Measurements from ENCODE around the gene CDKN2C.
"Not testable (repeated sequence)": the region's sequence is repeated elsewhere in the genome, so short reads cannot be mapped to it uniquely, and the experiment has no call there.

The CDKN2C gene

GRCh38 chr1:51000651-51001050, 30.6 kb downstream of the CDKN2C start:
- Histone ChIP-seq H3K4me3 (no peak overlapping the region), H3K27ac (no peak overlapping the region)
- TF ChIP-seq, protein P1, sequence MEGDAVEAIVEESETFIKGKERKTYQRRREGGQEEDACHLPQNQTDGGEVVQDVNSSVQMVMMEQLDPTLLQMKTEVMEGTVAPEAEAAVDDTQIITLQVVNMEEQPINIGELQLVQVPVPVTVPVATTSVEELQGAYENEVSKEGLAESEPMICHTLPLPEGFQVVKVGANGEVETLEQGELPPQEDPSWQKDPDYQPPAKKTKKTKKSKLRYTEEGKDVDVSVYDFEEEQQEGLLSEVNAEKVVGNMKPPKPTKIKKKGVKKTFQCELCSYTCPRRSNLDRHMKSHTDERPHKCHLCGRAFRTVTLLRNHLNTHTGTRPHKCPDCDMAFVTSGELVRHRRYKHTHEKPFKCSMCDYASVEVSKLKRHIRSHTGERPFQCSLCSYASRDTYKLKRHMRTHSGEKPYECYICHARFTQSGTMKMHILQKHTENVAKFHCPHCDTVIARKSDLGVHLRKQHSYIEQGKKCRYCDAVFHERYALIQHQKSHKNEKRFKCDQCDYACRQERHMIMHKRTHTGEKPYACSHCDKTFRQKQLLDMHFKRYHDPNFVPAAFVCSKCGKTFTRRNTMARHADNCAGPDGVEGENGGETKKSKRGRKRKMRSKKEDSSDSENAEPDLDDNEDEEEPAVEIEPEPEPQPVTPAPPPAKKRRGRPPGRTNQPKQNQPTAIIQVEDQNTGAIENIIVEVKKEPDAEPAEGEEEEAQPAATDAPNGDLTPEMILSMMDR (IDR thresholded peaks at IDR 0.05), result no peak
- DNase-seq (ENCODE audit: low spot score), result no peak

GRCh38 chr1:51002516-51002915, 32.5 kb downstream of the CDKN2C start:
- Histone ChIP-seq H3K4me3 (no peak overlapping the region), H3K27ac (no peak overlapping the region)
- TF ChIP-seq, protein P1 (IDR thresholded peaks at IDR 0.05), result no peak
- DNase-seq (ENCODE audit: low spot score), result no peak

GRCh38 chr1:51005549-51005948, 35.5 kb downstream of the CDKN2C start:
- H3K27ac ChIP-seq; H3K4me3 ChIP-seq; DNase-seq (ENCODE audit: low spot score): not testable (repeated sequence)

DNA sequence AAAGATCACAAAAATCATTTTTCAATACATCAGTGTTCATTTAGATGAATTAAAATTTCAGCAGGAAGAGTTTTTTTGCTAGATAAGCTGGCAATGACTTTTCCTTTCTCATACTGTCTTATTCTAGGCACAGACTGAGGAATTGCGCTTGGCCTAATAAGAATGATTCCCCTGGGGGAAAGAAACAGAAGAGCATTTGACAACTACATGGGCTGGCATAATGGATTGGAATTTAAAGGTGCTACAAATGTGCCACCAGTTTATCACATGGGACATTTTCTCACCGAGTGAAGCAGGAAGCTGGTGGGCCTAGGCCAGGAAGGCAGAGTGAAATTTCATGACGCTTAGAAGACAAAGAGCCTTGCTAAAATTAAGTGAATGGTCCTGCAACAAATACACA, 39.3 kb downstream of the CDKN2C start:
- Histone ChIP-seq H3K4me3 (no peak overlapping the region), H3K27ac (no peak overlapping the region)
- DNase-seq (ENCODE audit: low spot score), result no peak
- TF ChIP-seq, protein P1 (IDR thresholded peaks at IDR 0.05), result no peak

DNA sequence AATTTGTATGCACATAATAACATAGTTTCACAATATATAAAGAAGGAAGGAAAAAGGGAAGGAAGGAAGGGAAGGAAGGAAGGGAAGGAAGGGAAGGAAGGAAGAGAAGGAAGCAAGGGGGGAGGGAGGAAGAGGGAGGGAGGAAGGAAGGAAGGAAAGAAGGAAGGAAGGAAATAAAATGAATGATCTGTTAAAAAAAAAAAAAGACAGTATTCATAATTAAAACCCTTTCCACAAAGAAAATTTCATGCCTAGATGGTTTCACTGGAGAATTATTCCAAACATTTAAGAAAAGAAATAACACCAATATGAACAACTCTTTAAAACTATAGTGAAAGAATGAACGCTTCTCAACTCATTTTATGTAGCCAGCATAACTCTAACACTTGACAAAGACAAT, 44.8 kb downstream of the CDKN2C start:
- Histone ChIP-seq H3K27ac (no peak overlapping the region), H3K4me3 (no peak overlapping the region)
- DNase-seq (ENCODE audit: low spot score), result no peak
- TF ChIP-seq, protein P1 (IDR thresholded peaks at IDR 0.05), result no peak

DNA sequence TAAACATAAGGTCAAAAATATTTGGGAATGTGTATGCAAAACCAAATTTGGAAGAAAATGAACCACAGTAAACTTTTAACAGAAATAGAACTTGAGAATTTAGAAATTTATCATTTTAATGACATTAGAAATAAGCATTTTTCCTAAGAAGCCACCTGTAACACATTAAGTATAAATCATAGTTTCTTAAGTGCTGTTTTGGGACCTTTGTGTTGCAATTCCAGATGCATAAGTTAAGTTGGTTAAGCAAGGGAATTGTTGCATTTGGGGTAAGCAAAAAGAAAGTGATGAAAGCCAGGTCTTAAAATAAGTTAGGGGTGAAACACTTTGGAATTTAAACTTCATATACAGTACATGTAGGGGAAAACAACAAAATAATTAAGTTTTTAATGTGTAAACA, 49.8 kb downstream of the CDKN2C start:
- H3K4me3 ChIP-seq, result no peak overlapping the region
- TF ChIP-seq, protein P1 (IDR thresholded peaks at IDR 0.05), result no peak
- no peak for DNase-seq (ENCODE audit: low spot score)
- H3K27ac ChIP-seq, result no peak overlapping the region

All from coronary artery (tissue), 2 donors.